DND-41 (cell line): ENCODE results near the gene NPR1.
"Not testable (repeated sequence)": the region's sequence is repeated elsewhere in the genome, so short reads cannot be mapped to it uniquely, and the experiment has no call there.

Experiments
- EZH2 ChIP-seq: IDR thresholded peaks from 3 replicates; pipeline ENCODE4 v1.6.1; 2012; ENCODE audit warnings: borderline replicate concordance, low read depth, mild to moderate bottlenecking, moderate library complexity, low read length, inconsistent platforms; ENCODE audit not compliant: severe bottlenecking
- TF ChIP-seq, protein P1 (sequence below): IDR thresholded peaks from 2 replicates; pipeline ENCODE4 v1.5.1; 2012; ENCODE audit warnings: borderline replicate concordance, low read length, moderate library complexity, mild to moderate bottlenecking; ENCODE audit not compliant: poor library complexity, severe bottlenecking; ENCODE audit errors: extremely low read depth

GRCh38 chr1:153716211-153716610, 37.7 kb downstream of the NPR1 start:
- TF ChIP-seq, protein P1, sequence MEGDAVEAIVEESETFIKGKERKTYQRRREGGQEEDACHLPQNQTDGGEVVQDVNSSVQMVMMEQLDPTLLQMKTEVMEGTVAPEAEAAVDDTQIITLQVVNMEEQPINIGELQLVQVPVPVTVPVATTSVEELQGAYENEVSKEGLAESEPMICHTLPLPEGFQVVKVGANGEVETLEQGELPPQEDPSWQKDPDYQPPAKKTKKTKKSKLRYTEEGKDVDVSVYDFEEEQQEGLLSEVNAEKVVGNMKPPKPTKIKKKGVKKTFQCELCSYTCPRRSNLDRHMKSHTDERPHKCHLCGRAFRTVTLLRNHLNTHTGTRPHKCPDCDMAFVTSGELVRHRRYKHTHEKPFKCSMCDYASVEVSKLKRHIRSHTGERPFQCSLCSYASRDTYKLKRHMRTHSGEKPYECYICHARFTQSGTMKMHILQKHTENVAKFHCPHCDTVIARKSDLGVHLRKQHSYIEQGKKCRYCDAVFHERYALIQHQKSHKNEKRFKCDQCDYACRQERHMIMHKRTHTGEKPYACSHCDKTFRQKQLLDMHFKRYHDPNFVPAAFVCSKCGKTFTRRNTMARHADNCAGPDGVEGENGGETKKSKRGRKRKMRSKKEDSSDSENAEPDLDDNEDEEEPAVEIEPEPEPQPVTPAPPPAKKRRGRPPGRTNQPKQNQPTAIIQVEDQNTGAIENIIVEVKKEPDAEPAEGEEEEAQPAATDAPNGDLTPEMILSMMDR, result not testable (repeated sequence)
- TF ChIP-seq EZH2, result not testable (repeated sequence)
